A549 (cell line): ENCODE data around the gene MDM1.

Source experiments
- CBX8 ChIP-seq: fragments of 200-600 bp; sonication (generic); IDR thresholded peaks from 2 replicates; pipeline ENCODE4 v1.6.1; 2016
- CTCF ChIP-seq: fragments of >200 bp; sonication (Bioruptor Twin); formaldehyde crosslinking; IDR thresholded peaks from 3 replicates; pipeline ENCODE4 v1.5.1; 2016
- JUN ChIP-seq, 2 experiments: fragments of >200 bp; sonication (Bioruptor Twin); formaldehyde crosslinking; IDR thresholded peaks; 2 replicates in 1 of 2; 3 replicates in 1 of 2; pipeline ENCODE4 v1.6.1; 2016 to 2017
- MYC ChIP-seq: IDR thresholded peaks from 2 replicates; pipeline ENCODE4 v1.6.1; 2012; ENCODE audit warnings: mild to moderate bottlenecking, inconsistent platforms, low read length, improper control_type of control experiment, borderline replicate concordance
- NR3C1 ChIP-seq: fragments of >200 bp; sonication (Bioruptor Twin); formaldehyde crosslinking; IDR thresholded peaks from 3 replicates; pipeline ENCODE4 v1.6.1; 2017
- SMC3 ChIP-seq: fragments of >200 bp; sonication (Bioruptor Twin); formaldehyde crosslinking; IDR thresholded peaks from 3 replicates; pipeline ENCODE4 v1.6.1; 2018; ENCODE audit warnings: inconsistent platforms
- TP53 ChIP-seq: fragments of 250-450 bp; sonication (Bioruptor Pico); IDR thresholded peaks from 2 replicates; pipeline ENCODE4 v1.5.0; 2021; ENCODE audit warnings: mild to moderate bottlenecking, moderate library complexity
- TF ChIP-seq, protein P1 (sequence below): fragments of 250-450 bp; sonication (Bioruptor Pico); IDR thresholded peaks from 2 replicates; pipeline ENCODE4 v1.5.0; 2021; ENCODE audit warnings: mild to moderate bottlenecking, moderate library complexity, borderline replicate concordance

GRCh38 chr12:68348419-68348818 is 16.3 kb upstream of the MDM1 start:
- TF ChIP-seq CTCF (no peak), JUN (IDR thresholded peaks at IDR 0.05) (no peak), NR3C1 (no peak), TP53 (CRISPR knock-in tag) (no peak), SMC3 (no peak), MYC (no peak), CBX8 (no peak)
- TF ChIP-seq, protein P1, sequence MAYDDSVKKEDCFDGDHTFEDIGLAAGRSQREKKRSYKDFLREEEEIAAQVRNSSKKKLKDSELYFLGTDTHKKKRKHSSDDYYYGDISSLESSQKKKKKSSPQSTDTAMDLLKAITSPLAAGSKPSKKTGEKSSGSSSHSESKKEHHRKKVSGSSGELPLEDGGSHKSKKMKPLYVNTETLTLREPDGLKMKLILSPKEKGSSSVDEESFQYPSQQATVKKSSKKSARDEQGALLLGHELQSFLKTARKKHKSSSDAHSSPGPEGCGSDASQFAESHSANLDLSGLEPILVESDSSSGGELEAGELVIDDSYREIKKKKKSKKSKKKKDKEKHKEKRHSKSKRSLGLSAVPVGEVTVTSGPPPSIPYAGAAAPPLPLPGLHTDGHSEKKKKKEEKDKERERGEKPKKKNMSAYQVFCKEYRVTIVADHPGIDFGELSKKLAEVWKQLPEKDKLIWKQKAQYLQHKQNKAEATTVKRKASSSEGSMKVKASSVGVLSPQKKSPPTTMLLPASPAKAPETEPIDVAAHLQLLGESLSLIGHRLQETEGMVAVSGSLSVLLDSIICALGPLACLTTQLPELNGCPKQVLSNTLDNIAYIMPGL (CRISPR knock-in tag) = no peak
